ENCODE measurements around the gene IGHMBP2. TPM values are rescaled to one million over a fixed set of nuclear protein-coding genes. Genes with fewer than 3 reads are reported as not detected.

Gene IGHMBP2
- total RNA-seq, 4 donors from 2014 or later: 9.7 to 15.3 (median 12.8) TPM

DNA sequence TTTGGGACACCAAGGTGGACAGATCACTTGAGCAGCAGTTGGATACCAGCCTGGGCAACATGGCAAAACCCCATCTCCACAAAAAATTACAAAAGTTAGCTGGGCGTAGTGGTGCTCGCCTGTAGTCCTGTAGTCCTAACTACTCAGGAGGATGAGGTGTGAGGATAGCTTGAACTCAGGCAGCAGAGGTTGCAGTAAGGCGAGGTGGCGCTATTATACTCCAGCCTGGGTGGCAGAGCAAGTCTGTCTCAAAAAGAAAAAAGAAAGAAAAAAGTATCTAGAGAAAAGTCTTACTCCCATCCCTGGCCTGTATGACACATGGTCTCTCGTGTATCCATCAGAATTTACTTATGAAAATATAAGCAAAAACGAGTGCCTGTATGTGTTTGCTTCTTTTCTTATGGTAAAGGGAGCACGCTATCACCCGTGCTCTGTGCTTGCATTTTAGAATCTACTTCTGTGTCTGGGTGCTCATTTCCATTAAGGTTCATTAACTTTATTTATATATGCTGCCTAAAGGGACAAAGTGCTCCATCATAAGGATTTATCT is 46.6 kb upstream of the IGHMBP2 start:
- Histone ChIP-seq H3K36me3 (no peaks in the 10 kb centered on the region), H3K4me1 (peaks cover 12 to 37% (median 19%) of the 10 kb centered on the region in 3 donors), H3K27ac (peak overlapping the region in 1 of 4 donors; percentile 16), H3K27me3 (peaks cover 0 to 31% (median 5%) of the 10 kb centered on the region in 4 donors), H3K4me3 (no peak overlapping the region), H3K9me3 (no peaks in the 10 kb centered on the region)
- TF ChIP-seq POLR2A (IDR thresholded peaks at IDR 0.05): no peak
- TF ChIP-seq, protein P1, sequence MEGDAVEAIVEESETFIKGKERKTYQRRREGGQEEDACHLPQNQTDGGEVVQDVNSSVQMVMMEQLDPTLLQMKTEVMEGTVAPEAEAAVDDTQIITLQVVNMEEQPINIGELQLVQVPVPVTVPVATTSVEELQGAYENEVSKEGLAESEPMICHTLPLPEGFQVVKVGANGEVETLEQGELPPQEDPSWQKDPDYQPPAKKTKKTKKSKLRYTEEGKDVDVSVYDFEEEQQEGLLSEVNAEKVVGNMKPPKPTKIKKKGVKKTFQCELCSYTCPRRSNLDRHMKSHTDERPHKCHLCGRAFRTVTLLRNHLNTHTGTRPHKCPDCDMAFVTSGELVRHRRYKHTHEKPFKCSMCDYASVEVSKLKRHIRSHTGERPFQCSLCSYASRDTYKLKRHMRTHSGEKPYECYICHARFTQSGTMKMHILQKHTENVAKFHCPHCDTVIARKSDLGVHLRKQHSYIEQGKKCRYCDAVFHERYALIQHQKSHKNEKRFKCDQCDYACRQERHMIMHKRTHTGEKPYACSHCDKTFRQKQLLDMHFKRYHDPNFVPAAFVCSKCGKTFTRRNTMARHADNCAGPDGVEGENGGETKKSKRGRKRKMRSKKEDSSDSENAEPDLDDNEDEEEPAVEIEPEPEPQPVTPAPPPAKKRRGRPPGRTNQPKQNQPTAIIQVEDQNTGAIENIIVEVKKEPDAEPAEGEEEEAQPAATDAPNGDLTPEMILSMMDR (IDR thresholded peaks at IDR 0.05): no peak
- DNase-seq: no peak
- intact Hi-C loops (cut with DNase I): no loop called here
- 63 to 70% methylated on average over 8 of the region's 8 CpGs for WGBS, 2 donors

DNA sequence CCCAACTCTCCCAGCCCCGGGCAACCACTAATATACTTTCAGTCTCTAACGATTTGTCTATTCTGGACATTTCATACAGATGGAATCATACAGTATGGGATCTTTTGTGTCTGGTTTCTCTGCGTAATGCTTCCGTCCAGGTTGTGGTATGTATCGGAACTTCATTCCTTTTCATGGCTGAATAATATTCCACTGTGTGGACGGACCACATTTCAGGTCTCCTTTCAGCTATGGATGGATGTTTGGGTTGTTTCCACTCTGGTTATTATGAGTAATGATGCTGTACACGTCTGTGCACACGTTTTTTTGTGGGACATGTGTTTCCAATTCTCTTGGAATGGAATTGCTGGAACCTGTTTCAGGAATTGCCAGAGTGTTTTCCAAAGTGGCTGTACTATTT is 44.6 kb upstream of the IGHMBP2 start:
- WGBS, 2 donors: 76 to 78% methylated on average over 8 of the region's 8 CpGs
- H3K4me3 ChIP-seq: no peak overlapping the region

DNA sequence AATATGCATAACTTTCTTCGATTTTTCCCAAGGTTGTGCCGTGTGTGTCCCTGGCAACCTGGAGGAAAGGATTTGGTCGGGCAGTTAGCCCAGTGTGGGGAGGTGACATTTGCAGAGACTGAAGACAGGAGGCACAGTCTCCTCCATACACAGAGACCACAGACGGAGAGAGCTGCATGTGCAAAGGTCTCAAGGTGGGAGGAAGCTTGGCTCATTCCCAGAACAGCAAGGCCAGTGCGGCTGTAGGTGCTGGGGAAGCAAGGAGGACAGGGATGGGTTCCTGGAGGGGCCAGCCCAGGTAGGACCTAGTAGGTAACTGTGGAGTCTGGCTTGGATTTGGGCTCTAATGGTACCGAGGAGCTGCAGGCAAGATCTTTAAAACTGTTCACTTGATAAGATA is 41.3 kb upstream of the IGHMBP2 start:
- Histone ChIP-seq H3K27ac (no peak overlapping the region), H3K27me3 (no peaks in the 10 kb centered on the region), H3K4me3 (no peak overlapping the region), H3K36me3 (no peaks in the 10 kb centered on the region), H3K9me3 (peaks cover 0 to 9% (median 8%) of the 10 kb centered on the region in 3 donors), H3K4me1 (peaks cover 0 to 3% (median 0%) of the 10 kb centered on the region in 3 donors)
- TF ChIP-seq, protein P1 (IDR thresholded peaks at IDR 0.05): no peak
- no peak for TF ChIP-seq POLR2A (IDR thresholded peaks at IDR 0.05)
- intact Hi-C loops (cut with DNase I): no loop called here
- WGBS, 2 donors: 75 to 89% methylated on average over 6 of the region's 6 CpGs
- no peak for DNase-seq

More for the DNA sequence above, 44.6 kb upstream of the IGHMBP2 start:
- peaks cover 11 to 35% (median 19%) of the 10 kb centered on the region in 3 donors for H3K4me1 ChIP-seq
- intact Hi-C loops (cut with DNase I): no loop called here
- no peak overlapping the region for H3K27ac ChIP-seq
- H3K9me3 ChIP-seq: peaks cover 0 to 8% (median 7%) of the 10 kb centered on the region in 3 donors
- peaks cover 0 to 16% (median 5%) of the 10 kb centered on the region in 4 donors for H3K27me3 ChIP-seq
- TF ChIP-seq POLR2A (IDR thresholded peaks at IDR 0.05): no peak
- TF ChIP-seq, protein P1 (IDR thresholded peaks at IDR 0.05): no peak
- DNase-seq: no peak
- H3K36me3 ChIP-seq: no peaks in the 10 kb centered on the region

DNA sequence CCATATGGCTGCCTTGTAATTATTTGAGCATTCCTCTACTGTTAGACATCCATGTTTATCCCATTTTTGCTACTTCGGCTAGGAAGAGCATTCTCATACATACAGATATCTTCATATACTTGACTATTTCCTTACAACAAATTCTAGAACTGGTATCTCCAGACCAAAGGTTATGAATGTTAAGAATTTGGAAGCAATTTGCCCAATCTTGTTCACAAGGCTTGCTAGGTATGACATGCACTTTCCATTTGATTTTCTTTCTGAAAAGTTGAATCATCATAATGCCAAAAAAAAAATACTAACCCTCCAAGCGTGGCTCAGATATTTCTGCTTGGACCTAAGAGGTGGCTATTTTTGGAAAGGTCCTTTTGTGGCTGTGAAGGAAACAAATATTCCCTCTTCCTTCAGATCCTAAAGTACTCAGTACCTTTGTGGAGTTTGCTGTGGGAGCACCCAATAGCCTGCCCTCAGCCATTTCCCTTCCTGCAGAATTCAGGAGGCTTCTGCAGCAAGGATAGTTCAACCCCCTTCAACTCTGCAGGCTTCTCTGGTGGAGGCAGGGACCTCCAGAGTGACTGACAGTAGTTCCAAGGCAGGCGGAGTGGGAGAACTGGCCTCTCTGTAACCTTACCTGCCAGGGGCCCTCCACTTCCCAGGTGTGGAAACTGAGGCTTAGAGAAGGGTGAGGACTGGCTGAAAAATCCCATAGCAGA is 40.0 kb upstream of the IGHMBP2 start:
- WGBS, 2 donors: 71 to 82% methylated on average over 2 to 3 of the region's 3 CpGs
- H3K9me3 ChIP-seq: peaks cover 0 to 9% (median 8%) of the 10 kb centered on the region in 3 donors
- H3K4me3 ChIP-seq: no peak overlapping the region
- no peaks in the 10 kb centered on the region for H3K4me1 ChIP-seq
- intact Hi-C loops (cut with DNase I): no loop called here
- TF ChIP-seq, protein P1 (IDR thresholded peaks at IDR 0.05): no peak
- no peak for TF ChIP-seq POLR2A (IDR thresholded peaks at IDR 0.05)
- no peaks in the 10 kb centered on the region for H3K27me3 ChIP-seq
- no peaks in the 10 kb centered on the region for H3K36me3 ChIP-seq
- no peak overlapping the region for H3K27ac ChIP-seq
- DNase-seq: no peak

DNA sequence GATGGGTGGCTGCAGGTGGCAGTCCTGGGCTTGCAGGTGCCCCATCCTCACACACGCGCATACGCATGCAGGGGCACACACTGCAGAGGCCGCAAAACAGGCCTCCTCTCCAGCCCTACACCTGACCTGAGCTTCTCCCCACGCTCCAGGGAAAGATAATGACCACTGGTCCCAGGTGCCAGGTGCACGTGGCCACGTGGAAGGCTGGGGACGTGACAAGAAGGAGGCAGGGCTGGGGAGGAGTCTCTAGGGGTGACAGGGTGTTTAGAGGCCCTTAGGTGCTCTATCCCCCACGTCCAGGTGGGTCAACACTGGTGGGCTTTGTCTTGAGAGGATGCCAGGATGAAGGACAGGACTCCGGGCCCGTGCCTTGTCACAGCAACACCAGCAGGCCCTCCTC is 38.5 kb upstream of the IGHMBP2 start:
- no peaks in the 10 kb centered on the region for H3K27me3 ChIP-seq
- no peak overlapping the region for H3K4me3 ChIP-seq
- WGBS, 2 donors: 72 to 96% methylated on average over 4 to 9 of the region's 11 CpGs
- TF ChIP-seq, protein P1 (IDR thresholded peaks at IDR 0.05): no peak
- TF ChIP-seq POLR2A (IDR thresholded peaks at IDR 0.05): no peak
- H3K27ac ChIP-seq: no peak overlapping the region
- H3K9me3 ChIP-seq: peaks cover 0 to 9% (median 8%) of the 10 kb centered on the region in 3 donors
- no peaks in the 10 kb centered on the region for H3K36me3 ChIP-seq
- peaks cover 0 to 7% (median 0%) of the 10 kb centered on the region in 3 donors for H3K4me1 ChIP-seq
- intact Hi-C loops (cut with DNase I): no loop called here
- no peak for DNase-seq

All from esophagus squamous epithelium (tissue), 5 donors.